SJSA1 (cell line): ENCODE results near the gene ANO1. TPM values are rescaled to one million over a fixed set of nuclear protein-coding genes. Genes with fewer than 3 reads are reported as not detected.

Source experiments
- DNase-seq, 2 experiments: peaks; one replicate each; pipeline ENCODE4 v3.0.0-alpha.2; 2015 to 2020; ENCODE audit warnings: low spot score in 2 of 2, low read depth in 1 of 2
- H3K27ac ChIP-seq: fragments of 250-450 bp; sonication (Bioruptor Pico); 2 replicates; pipeline ENCODE4 v1.5.1; 2020; ENCODE audit warnings: mild to moderate bottlenecking, moderate library complexity
- H3K27me3 ChIP-seq: fragments of 250-450 bp; sonication (Bioruptor Pico); replicated peaks from 2 replicates; pipeline ENCODE4 v1.5.1; 2020; ENCODE audit warnings: mild to moderate bottlenecking, moderate library complexity
- H3K36me3 ChIP-seq: fragments of 250-450 bp; sonication (Bioruptor Pico); 2 replicates; pipeline ENCODE4 v1.5.1; 2020; ENCODE audit warnings: mild to moderate bottlenecking
- H3K4me1 ChIP-seq: fragments of 250-450 bp; sonication (Bioruptor Pico); replicated peaks from 2 replicates; pipeline ENCODE4 v1.6.1; 2021; ENCODE audit warnings: mild to moderate bottlenecking
- H3K4me3 ChIP-seq: fragments of 250-450 bp; sonication (Bioruptor Pico); 2 replicates; pipeline ENCODE4 v1.5.1; 2020; ENCODE audit warnings: mild to moderate bottlenecking
- H3K9me3 ChIP-seq: fragments of 250-450 bp; sonication (Bioruptor Pico); replicated peaks from 2 replicates; pipeline ENCODE4 v1.5.1; 2020; ENCODE audit warnings: mild to moderate bottlenecking
- total RNA-seq: library from RNA; depleted of rRNA; stranded (reverse); fragments of >200 nt; shearing (Covaris generic); gene quantifications from 2 replicates; pipeline ENCODE4 v1.2.3, GENCODE V29; 2014

The ANO1 gene
- total RNA-seq, 1 experiment from 2014 or later: 1.4 TPM

- H3K27ac ChIP-seq: no peak overlapping the region
- H3K9me3 ChIP-seq: peaks cover 36% of the 10 kb centered on the region
- DNase-seq: peak in 1 of 2 experiments; percentile 46
- H3K4me1 ChIP-seq: no peaks in the 10 kb centered on the region
- H3K36me3 ChIP-seq: no peaks in the 10 kb centered on the region
- H3K4me3 ChIP-seq: no peak overlapping the region
- H3K27me3 ChIP-seq: peaks cover 8% of the 10 kb centered on the region; the same call in 1 of the 2 replicates
These were observed 39.9 kb upstream of the ANO1 start for GRCh38 chr11:70038034-70038834.

- Histone ChIP-seq H3K36me3 (no peaks in the 10 kb centered on the region), H3K27me3 (peaks cover 12% of the 10 kb centered on the region), H3K9me3 (peaks cover 36% of the 10 kb centered on the region), H3K4me1 (no peaks in the 10 kb centered on the region), H3K27ac (no peak overlapping the region), H3K4me3 (no peak overlapping the region)
- DNase-seq: peak in 1 of 2 experiments; percentile 49
These were observed 37.7 kb upstream of the ANO1 start for GRCh38 chr11:70040452-70040851.

GRCh38 chr11:70040869-70041501, 37.1 kb upstream of the ANO1 start:
- DNase-seq: peak in 1 of 2 experiments; percentile 48
- H3K4me1 ChIP-seq: no peaks in the 10 kb centered on the region
- H3K36me3 ChIP-seq: no peaks in the 10 kb centered on the region
- H3K9me3 ChIP-seq: peaks cover 36% of the 10 kb centered on the region
- H3K27ac ChIP-seq: no peak overlapping the region
- H3K4me3 ChIP-seq: no peak overlapping the region
- peaks cover 12% of the 10 kb centered on the region for H3K27me3 ChIP-seq

- DNase-seq: no peak
- Histone ChIP-seq H3K27ac (no peak overlapping the region), H3K27me3 (peaks cover 25% of the 10 kb centered on the region), H3K9me3 (peaks cover 23% of the 10 kb centered on the region), H3K36me3 (no peaks in the 10 kb centered on the region), H3K4me1 (no peaks in the 10 kb centered on the region), H3K4me3 (no peak overlapping the region)
These were observed 34.6 kb upstream of the ANO1 start for GRCh38 chr11:70043482-70043881.

GRCh38 chr11:70046089-70046488, 32.0 kb upstream of the ANO1 start:
- Histone ChIP-seq H3K4me3 (no peak overlapping the region), H3K9me3 (peaks cover 12% of the 10 kb centered on the region), H3K27ac (no peak overlapping the region), H3K36me3 (no peaks in the 10 kb centered on the region), H3K4me1 (no peaks in the 10 kb centered on the region), H3K27me3 (peaks cover 44% of the 10 kb centered on the region)
- peak in 1 of 2 experiments; percentile 43 for DNase-seq

GRCh38 chr11:70048279-70049024, 29.7 kb upstream of the ANO1 start:
- no peaks in the 10 kb centered on the region for H3K4me1 ChIP-seq
- H3K9me3 ChIP-seq: no peaks in the 10 kb centered on the region
- no peak overlapping the region for H3K27ac ChIP-seq
- no peaks in the 10 kb centered on the region for H3K36me3 ChIP-seq
- peaks cover 46% of the 10 kb centered on the region for H3K27me3 ChIP-seq
- peak in 1 of 2 experiments; percentile 59 for DNase-seq
- H3K4me3 ChIP-seq: no peak overlapping the region

- peak in 1 of 2 experiments; percentile 45 for DNase-seq
- Histone ChIP-seq H3K27me3 (peaks cover 46% of the 10 kb centered on the region), H3K27ac (no peak overlapping the region)
These were observed 29.1 kb upstream of the ANO1 start for GRCh38 chr11:70049045-70049444.

GRCh38 chr11:70050243-70050642, 27.9 kb upstream of the ANO1 start:
- Histone ChIP-seq H3K27ac (no peak overlapping the region), H3K9me3 (no peaks in the 10 kb centered on the region), H3K36me3 (no peaks in the 10 kb centered on the region)

More at GRCh38 chr11:70049045-70049444, 29.1 kb upstream of the ANO1 start:
- Histone ChIP-seq H3K4me1 (no peaks in the 10 kb centered on the region), H3K9me3 (no peaks in the 10 kb centered on the region), H3K4me3 (no peak overlapping the region), H3K36me3 (no peaks in the 10 kb centered on the region)

GRCh38 chr11:70054004-70054403, 24.1 kb upstream of the ANO1 start:
- Histone ChIP-seq H3K4me1 (no peaks in the 10 kb centered on the region), H3K27ac (no peak overlapping the region), H3K27me3 (peaks cover 23% of the 10 kb centered on the region), H3K36me3 (no peaks in the 10 kb centered on the region), H3K4me3 (no peak overlapping the region), H3K9me3 (0 out of 2 replicates have a peak, but pooled peaks cover 5% of the 10 kb centered on the region)
- DNase-seq: peak in 1 of 2 experiments; percentile 46

More at GRCh38 chr11:70050243-70050642, 27.9 kb upstream of the ANO1 start:
- no peaks in the 10 kb centered on the region for H3K4me1 ChIP-seq
- peaks cover 40% of the 10 kb centered on the region for H3K27me3 ChIP-seq
- peak in 1 of 2 experiments; percentile 47 for DNase-seq
- no peak overlapping the region for H3K4me3 ChIP-seq

GRCh38 chr11:70055444-70055843, 22.7 kb upstream of the ANO1 start:
- peaks cover 13% of the 10 kb centered on the region for H3K27me3 ChIP-seq
- no peak for DNase-seq
- no peaks in the 10 kb centered on the region for H3K36me3 ChIP-seq
- no peaks in the 10 kb centered on the region for H3K4me1 ChIP-seq
- H3K27ac ChIP-seq: no peak overlapping the region
- 0 out of 2 replicates have a peak, but pooled peaks cover 5% of the 10 kb centered on the region for H3K9me3 ChIP-seq
- no peak overlapping the region for H3K4me3 ChIP-seq

GRCh38 chr11:70057080-70057479, 21.0 kb upstream of the ANO1 start:
- Histone ChIP-seq H3K9me3 (0 out of 2 replicates have a peak, but pooled peaks cover 5% of the 10 kb centered on the region), H3K4me1 (no peaks in the 10 kb centered on the region), H3K27ac (no peak overlapping the region), H3K36me3 (no peaks in the 10 kb centered on the region), H3K4me3 (no peak overlapping the region), H3K27me3 (peaks cover 7% of the 10 kb centered on the region)
- no peak for DNase-seq

GRCh38 chr11:70059971-70060370, 18.1 kb upstream of the ANO1 start:
- DNase-seq: peak in 1 of 2 experiments; percentile 37
- Histone ChIP-seq H3K27me3 (peaks cover 11% of the 10 kb centered on the region), H3K36me3 (no peaks in the 10 kb centered on the region), H3K9me3 (0 out of 2 replicates have a peak, but pooled peaks cover 5% of the 10 kb centered on the region), H3K4me1 (no peaks in the 10 kb centered on the region), H3K27ac (no peak overlapping the region), H3K4me3 (no peak overlapping the region)

- Histone ChIP-seq H3K27ac (no peak overlapping the region), H3K4me1 (no peaks in the 10 kb centered on the region), H3K9me3 (0 out of 2 replicates have a peak, but pooled peaks cover 5% of the 10 kb centered on the region), H3K36me3 (no peaks in the 10 kb centered on the region), H3K27me3 (peaks cover 11% of the 10 kb centered on the region), H3K4me3 (no peak overlapping the region)
- peak in 1 of 2 experiments; percentile 43 for DNase-seq
These were observed 17.4 kb upstream of the ANO1 start for GRCh38 chr11:70060611-70061293.
